GM19043 (cell line): ENCODE data around the gene ASMTL.
"Not testable (repeated sequence)": the region's sequence is repeated elsewhere in the genome, so short reads cannot be mapped to it uniquely, and the experiment has no call there.

ENCODE experiments used
- ATAC-seq: cut with Tn5 transposase; IDR thresholded peaks from one replicate; pipeline ENCODE4 v1.9.1; 2021; ENCODE audit warnings: low read depth; ENCODE audit not compliant: unreplicated experiment

Gene ASMTL

DNA sequence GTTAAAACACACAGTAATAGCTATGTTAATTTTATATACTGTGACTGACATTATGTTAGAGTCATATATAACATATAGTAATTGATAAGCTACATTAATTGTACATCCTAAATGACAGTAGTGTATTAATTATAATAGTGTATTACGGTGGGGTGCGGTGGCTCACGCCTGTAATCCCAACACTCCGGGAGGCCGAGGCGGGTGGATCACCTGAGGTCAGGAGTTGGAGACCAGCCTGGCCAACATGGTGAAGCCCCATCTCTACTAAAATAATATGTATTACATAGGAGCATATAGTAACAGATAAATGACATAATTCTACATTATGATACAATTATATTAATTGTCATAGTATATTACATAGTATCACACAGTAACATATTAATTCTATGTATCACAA is 12.2 kb downstream of the ASMTL start:
- ATAC-seq: no peak

- no peak for ATAC-seq
These were observed 17.3 kb downstream of the ASMTL start for GRCh38 chrX:1435241-1435895.

GRCh38 chrX:1434871-1435240 is 17.9 kb downstream of the ASMTL start:
- no peak for ATAC-seq

DNA sequence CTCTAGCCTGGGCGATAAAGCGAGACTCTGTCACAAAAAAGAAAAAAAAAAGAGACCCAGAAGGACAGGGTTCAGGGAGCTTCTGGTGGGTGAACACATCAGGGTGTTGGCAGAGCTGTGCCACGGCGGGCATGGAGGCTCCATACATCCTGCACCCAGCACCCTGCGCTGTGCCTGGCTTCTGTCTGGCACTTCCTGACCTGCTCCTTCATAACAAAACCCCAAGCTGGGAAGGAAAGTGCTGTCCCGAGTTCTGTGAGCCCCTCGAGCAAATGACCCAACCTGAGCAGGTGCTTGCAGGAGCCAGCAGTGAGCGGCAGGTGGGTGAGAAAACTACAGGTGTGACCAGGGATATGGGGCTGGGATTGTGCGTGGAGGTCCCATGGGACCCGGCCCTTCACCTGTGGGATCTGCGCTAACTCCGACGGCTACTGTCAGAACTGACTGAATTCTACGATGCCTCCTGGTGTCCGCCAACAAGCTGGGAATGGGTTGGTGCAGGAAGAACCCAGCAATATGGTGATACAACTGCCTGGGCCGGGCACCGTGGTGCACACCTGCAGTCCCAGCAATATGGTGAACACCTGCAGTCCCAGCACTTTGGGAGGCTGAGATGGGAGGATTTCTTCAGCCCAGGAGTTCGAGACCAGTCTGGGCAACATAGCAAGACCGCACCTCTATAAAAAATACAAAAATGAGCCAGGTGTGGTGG is 18.9 kb downstream of the ASMTL start:
- no peak for ATAC-seq

DNA sequence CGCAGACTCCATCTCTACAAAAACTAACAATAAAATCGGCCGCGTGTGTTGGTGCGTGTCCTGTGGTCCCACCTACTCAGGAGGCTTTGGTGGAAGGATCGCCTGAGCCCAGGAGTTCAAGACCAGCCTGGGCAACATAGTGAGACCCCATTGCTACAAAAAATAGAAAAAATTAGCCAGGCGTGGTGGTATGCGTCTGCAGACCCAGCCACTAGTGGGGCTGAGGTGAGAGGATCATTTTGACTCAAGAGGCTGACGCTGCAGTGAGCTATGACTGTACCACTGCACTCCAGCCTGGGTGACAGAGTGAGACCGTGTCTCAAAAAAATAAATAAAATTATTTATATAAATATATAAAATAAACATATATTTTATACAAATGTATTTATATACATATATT is 22.3 kb downstream of the ASMTL start:
- no peak for ATAC-seq

DNA sequence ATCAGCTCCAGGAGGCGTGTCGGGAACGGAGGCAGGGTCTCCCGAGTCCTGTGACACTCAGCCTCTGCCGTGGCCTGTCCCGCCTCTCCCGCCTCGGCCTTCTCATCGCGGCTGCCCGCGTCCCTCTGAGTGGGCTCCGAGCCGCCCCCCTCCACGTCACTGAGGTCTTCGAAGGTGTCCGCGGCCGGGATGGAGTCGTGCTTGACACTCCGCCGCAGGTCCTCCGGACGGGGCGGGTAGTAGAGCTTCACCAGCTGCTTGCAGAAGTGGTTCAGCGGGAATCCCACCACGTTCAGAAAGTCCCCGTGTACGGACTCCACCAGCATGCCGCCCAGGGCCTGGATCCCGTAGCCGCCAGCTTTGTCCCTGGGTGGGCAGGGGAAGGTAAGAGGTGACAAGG is 25.0 kb downstream of the ASMTL start:
- ATAC-seq: no peak

DNA sequence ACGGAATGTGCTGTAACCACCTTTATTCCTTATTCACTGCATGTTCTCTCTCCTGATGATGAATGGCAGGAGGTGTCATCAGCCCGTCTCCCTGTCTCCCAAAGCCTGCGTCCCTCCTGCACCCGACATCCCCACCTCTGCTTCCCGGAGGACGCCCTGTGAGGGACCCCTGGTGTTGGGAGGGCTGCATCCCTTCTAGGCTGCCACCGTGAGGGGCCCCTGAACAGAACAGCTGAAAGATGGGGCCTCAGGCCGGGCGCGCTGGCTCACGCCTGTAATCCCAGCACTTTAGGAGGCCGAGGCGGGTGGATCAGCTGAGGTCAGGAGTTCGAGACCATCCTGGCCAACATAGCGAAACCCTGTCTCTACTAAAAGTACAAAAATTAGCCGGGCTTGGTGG is 26.4 kb downstream of the ASMTL start:
- not testable (repeated sequence) for ATAC-seq

DNA sequence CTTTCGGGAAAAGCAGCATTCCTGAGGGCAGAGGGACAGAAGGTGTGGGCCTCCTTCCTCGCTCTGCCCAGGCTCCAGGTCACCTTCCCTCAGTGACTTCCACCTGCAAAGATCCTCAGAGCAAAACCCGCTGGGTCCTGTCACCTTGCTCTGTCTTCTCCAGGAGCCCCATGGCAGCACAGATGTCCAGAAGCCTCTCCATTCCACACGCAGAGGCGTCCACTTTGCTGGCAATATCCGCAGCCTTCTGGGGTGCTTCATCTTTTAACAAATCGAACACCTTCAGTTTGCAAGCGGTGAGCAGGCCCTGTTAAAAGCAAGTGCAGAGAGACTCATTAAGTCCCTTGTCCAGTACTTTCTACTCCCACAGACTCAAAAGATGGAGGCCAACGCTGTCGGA is 27.3 kb downstream of the ASMTL start:
- ATAC-seq: no peak

GRCh38 chrX:1424147-1424851 is 28.4 kb downstream of the ASMTL start:
- ATAC-seq: no peak

DNA sequence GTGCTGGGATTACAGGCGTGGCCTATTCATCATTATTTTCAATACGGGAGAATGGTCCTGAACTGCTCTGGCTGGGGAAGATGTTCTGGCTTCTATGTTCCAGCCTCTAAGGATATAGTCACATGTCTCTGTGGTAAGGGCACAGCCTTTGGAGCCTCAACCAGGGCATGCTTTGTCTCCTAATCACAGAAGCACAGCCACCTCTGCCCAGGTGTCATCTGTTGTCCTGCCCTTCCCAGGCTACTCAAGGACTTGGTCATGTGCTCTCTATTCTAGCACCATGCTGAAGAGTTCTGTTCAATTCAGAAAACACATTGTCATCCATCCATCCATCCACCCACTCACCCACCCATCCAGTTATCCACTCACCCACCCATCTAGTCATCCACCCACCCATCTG is 29.5 kb downstream of the ASMTL start:
- no peak for ATAC-seq

DNA sequence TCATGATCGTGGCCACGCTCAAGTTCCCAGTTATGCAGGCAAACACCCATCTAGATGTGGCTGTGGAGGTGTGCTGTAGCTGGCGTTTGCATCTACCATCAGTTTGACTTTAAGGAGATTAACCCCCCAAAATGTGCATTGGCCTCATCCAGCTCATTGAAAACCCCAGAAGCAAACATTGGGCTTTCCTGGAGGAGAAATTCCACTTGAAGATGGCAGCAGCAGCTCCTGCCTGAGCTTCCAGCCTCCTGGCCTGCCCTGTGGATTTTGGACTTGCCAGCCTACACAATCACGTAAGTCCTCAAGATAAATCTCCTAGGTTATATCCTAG is 30.6 kb downstream of the ASMTL start:
- no peak for ATAC-seq

DNA sequence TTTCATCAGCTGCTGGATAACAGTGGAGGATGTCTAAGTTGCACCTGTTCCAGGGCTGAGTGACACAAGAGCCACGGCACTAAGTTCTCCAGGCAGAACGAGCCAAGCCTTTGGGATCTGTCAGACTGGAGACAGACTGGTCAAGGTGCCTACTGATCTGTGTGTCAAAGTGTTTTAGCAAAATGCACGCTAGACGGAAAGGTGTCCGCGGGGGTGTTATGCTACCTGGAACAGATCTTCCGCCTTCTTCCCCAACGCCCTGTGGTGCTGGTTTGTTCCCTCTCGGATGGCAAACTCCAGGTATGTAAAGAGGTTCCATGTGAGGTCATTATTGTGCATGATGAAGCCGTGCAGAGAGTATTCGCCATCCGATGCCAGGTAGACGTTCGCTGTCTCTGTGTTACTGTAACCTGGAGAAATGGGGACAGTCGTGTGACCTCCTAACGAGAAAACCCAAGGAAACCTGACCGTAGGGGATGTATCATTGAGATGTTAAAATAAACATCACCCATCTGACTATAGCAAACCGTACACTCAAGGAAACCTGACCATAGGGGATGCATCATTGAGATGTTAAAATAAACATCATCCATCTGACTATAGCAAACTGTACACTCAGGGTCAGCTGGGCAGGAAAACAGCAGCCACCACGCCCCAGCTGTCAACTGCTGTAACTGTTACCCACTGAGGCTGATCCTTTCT is 31.1 kb downstream of the ASMTL start:
- no peak for ATAC-seq

- ATAC-seq: no peak
These were observed 32.3 kb downstream of the ASMTL start for GRCh38 chrX:1420371-1420770.

DNA sequence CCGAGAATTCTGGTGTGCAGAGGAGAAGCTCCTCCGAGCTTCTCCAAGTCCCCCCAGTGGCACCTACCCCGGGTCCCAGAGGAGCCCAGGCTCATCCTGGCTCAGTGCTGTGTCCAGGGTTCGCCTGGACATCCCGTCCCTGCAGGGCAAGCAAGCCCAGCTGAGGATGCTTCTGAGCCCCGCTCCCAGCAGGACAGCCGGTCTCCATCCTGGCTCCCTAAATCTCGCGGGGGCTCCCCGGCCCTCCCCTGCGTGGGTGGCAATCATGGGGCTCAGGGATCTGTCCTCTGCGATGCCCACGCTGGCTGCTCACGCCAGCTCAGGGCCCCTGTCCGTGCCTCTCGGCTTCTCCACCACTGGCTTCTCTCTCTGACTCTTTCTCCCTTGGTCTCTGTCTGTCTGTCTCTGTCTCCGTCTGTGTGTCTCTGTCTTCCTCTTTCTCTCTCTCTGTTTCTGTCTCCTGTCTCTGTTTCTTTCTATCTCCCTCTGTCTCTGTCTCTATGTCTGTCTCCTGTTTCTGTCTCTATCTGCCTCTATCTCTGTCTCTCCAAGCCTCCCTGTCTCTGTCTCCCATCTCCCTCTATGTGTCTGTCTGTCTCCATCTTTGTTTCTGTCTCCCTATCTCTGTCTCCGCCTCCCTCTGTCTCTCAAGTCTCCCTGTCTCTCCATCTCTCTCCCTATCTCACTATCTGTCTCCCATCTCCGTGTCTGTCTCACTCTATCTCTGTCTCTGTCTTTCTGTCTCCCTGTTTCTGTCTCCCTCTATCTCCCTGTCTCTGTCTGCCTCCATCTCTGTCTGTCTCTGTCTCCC is 33.0 kb downstream of the ASMTL start:
- no peak for ATAC-seq

DNA sequence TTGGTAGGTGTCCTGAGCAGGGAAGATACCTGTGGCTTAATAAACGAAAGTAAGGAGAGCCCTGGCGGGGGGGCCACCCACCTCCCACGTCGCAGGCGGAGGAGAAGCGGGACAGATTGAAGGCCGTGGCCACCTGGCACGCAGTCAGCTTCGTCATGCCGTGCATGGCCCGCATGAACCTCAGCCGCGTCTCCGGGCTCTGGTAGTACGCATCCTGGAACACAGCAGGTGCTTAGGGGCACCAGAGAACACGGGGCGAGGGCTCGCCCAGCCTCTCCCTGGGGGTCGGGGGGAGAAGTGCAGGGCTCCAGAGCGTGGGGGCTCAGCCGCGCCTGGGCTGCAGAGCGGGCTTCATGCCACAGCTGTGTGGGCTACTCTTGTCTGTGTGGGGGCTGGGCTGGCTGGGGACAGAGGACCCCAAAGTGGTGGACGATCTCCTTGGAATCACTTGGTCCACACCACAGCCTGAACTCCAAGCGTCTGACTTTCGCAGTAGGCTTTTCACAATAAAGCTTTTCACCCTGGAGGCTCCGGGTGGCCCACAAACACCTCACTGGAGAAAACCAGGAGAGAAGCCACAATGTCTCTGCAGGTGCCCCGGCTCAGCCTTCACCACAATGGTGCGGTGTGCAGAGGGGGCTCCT is 33.7 kb downstream of the ASMTL start:
- ATAC-seq: no peak

- no peak for ATAC-seq
These were observed 34.6 kb downstream of the ASMTL start for GRCh38 chrX:1417921-1418771.

DNA sequence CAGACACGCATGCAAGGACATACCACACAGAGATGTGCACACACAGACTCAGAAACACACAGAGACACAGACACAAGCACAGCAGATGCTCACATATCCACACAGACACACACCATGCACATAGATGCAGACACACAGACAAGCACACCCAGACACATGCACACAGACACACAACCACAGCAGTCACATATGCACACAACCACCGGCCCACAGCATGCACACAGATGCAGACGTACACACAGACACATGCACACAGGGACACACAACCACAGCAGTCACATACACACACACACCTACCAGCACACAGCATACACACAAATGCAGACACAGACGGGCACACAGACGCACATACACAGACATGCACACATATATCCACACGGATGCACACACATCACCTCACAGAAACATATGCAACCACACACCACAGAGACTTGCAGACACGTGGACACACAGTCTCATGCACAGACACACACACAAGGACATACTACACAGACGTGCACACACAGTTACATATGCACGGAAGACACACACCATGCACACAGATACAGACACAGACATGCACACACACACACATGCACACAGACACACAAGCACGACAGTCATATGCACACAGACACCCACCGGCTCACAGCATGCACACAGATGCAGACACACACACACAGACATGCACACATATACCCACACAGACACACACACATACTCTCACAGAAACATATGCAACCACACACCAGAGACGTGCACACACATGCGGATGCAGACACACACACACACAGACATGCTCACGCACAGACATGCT is 35.5 kb downstream of the ASMTL start:
- ATAC-seq: no peak

GRCh38 chrX:1416327-1416784 is 36.4 kb downstream of the ASMTL start:
- ATAC-seq: no peak
